Embryonic facial prominence (tissue), 1 donor: ENCODE measurements around the gene WDR4.
"Not testable (repeated sequence)": the region's sequence is repeated elsewhere in the genome, so short reads cannot be mapped to it uniquely, and the experiment has no call there.

Experiments
- DNase-seq: peaks from one replicate; pipeline ENCODE4 v3.0.0-alpha.2; 2016; ENCODE audit errors: extremely low spot score

WDR4 gene

GRCh38 chr21:42852925-42853570 lies 26.3 kb downstream of the WDR4 start:
- DNase-seq, result no peak

GRCh38 chr21:42851812-42852665 lies 27.3 kb downstream of the WDR4 start:
- DNase-seq, result no peak

GRCh38 chr21:42850866-42851391 lies 28.4 kb downstream of the WDR4 start:
- no peak for DNase-seq

GRCh38 chr21:42850463-42850862 lies 28.9 kb downstream of the WDR4 start:
- DNase-seq, result no peak

- DNase-seq, result no peak
Observed at GRCh38 chr21:42849759-42850412, 29.5 kb downstream of the WDR4 start.

- DNase-seq, result no peak
Observed at GRCh38 chr21:42848932-42849758, 30.2 kb downstream of the WDR4 start.

GRCh38 chr21:42848144-42848931 lies 31.0 kb downstream of the WDR4 start:
- DNase-seq, result not testable (repeated sequence)

- no peak for DNase-seq
Observed at GRCh38 chr21:42847726-42848125, 31.6 kb downstream of the WDR4 start.

GRCh38 chr21:42847051-42847707 lies 32.2 kb downstream of the WDR4 start:
- DNase-seq, result no peak

- DNase-seq, result no peak
Observed at GRCh38 chr21:42846221-42846620, 33.1 kb downstream of the WDR4 start.

- DNase-seq, result no peak
Observed at GRCh38 chr21:42845296-42845965, 33.9 kb downstream of the WDR4 start.

GRCh38 chr21:42844411-42845113 lies 34.8 kb downstream of the WDR4 start:
- DNase-seq, result no peak

- DNase-seq, result no peak
Observed at GRCh38 chr21:42843056-42843455, 36.3 kb downstream of the WDR4 start.

GRCh38 chr21:42841916-42842655 lies 37.3 kb downstream of the WDR4 start:
- DNase-seq, result not testable (repeated sequence)

- DNase-seq, result no peak
Observed at GRCh38 chr21:42841156-42841915, 38.0 kb downstream of the WDR4 start.

- DNase-seq, result no peak
Observed at GRCh38 chr21:42840411-42841155, 38.8 kb downstream of the WDR4 start.
